NCI-H226 (cell line): ENCODE data around the gene PURB.
"Not testable (repeated sequence)": the region's sequence is repeated elsewhere in the genome, so short reads cannot be mapped to it uniquely, and the experiment has no call there.

Experiments used
- DNase-seq: peaks from one replicate; pipeline ENCODE4 v3.0.0-alpha.2; 2015

PURB gene

GRCh38 chr7:44885394-44886317 is at the start of gene PURB:
PURB (minus strand) TSS chr7:44885530; CDS start chr7:44885348, 182 bp downstream.
- DNase-seq, result peak; percentile 99

DNA sequence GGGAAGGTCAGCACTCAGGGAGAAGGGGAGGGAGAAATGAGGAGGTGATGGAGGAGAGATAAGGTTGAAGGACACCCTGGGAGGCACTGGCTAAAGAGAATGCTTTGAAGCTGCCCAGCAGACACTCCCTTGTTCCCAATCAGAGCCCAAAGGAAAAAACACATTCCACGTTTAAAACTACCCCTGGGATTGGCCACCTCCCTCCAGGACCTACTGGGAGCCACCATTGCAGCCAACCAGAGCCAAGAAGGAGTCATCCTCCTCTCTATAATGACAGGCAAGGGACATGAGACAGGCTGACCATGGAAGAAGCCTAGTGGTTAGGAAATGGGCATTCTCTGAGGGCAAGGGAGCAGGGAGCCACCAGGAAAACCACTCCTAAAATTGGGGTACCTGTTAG is 49.7 kb upstream of the PURB start:
- no peak for DNase-seq

- DNase-seq, result not testable (repeated sequence)
These were observed 49.2 kb upstream of the PURB start for GRCh38 chr7:44934510-44934909.

DNA sequence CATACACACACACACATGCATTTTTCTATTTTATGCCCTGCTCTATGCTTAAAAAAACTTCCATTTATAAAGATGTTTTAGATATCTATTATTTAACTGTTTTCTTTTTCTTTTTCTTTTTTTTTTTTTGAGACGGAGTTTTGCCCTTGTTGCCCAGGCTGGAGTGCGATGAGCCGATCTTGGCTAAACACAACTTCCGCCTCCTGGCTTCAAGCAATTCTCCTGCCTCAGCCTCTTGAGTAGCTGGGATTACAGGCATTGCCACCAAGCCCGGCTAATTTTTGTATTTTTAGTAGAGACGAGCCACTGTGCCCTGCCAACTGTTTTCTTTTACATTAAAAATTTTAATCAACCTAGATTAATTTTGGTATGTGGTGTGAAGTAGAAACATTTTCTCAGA is 45.6 kb upstream of the PURB start:
- no peak for DNase-seq

GRCh38 chr7:44922351-44922694 is 37.0 kb upstream of the PURB start:
- DNase-seq, result no peak

DNA sequence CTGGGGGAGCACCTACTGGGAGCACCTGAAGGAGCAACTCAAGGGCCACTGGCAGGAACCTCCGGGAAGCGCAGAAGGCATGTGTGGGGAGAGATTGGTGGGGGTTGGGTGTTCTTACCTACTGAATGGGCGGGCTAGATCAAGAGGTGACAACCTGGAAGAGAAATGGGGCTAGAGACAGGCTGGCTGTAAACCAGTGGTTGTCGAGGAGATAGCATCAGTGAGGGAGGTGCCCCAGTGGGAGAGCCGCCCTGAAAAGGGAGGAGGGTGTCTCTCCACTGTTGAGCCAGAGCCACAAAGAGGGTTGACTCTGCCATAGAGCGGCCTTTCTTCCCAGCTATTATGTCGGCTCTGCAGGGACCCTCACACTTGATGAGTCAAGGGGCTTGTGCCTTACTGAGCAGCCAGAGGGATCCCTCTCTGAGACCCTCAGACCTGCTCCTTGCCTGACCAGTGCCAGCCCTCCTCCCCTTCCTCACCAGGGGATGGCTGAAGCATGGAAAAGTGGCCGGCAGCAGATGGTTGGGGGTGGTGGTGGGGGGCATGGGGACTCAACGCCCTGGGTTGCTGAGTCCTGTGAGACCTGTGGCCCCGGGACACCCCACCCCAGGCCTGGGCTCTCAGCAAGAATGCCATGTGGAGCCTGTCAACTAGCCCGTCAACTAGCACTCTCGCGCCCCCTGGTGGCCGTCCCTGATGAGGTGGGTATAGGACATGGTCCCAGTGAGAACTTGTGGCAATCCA is 36.4 kb upstream of the PURB start:
- peak; percentile 54 for DNase-seq

GRCh38 chr7:44920119-44920518 is 34.8 kb upstream of the PURB start:
- no peak for DNase-seq

DNA sequence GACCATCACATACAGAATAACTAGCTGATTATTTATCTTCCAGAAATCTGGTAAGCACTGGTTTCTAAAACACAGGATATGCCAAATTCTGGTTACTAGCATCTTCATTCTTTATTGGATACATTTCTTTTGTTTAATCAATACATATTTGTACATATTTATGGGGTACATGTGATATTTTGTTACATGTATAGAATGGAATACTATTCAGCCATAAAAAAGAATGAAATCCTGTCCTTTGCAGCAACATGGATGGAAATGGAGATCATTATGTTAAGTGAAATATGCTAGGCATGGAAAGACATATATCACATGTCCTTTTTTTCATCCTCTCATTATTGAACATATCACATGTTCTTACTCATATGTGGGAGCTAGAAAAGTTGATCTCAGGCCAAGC is 32.7 kb upstream of the PURB start:
- DNase-seq, result no peak

- DNase-seq, result no peak
These were observed 32.1 kb upstream of the PURB start for GRCh38 chr7:44917465-44917864.

GRCh38 chr7:44914992-44915607 is 29.8 kb upstream of the PURB start:
- no peak for DNase-seq

GRCh38 chr7:44912775-44913347 is 27.5 kb upstream of the PURB start:
- DNase-seq, result peak; percentile 53

- DNase-seq, result no peak
These were observed 26.6 kb upstream of the PURB start for GRCh38 chr7:44911911-44912310.

GRCh38 chr7:44909596-44910389 is 24.5 kb upstream of the PURB start:
- no peak for DNase-seq

DNA sequence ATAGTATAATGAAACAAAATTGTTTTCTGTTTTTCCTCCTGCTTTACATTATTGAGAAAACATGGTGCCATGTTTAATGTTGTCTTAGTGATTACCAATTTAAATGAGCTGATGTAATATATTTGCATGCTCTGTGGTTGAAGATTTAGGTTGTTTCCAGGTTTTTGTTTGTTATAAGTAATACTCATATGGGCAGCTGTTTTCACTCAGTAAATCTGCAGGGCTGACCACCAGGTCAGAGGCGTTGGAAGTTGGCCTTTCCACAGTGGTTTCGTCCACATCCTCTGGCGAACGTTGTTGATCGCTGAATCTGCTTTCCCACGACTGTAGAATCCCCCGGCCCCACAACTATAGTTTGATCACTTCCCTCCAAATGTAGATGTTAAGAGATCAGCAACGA is 21.6 kb upstream of the PURB start:
- DNase-seq, result no peak

- DNase-seq, result no peak
These were observed 19.8 kb upstream of the PURB start for GRCh38 chr7:44905002-44905635.

DNA sequence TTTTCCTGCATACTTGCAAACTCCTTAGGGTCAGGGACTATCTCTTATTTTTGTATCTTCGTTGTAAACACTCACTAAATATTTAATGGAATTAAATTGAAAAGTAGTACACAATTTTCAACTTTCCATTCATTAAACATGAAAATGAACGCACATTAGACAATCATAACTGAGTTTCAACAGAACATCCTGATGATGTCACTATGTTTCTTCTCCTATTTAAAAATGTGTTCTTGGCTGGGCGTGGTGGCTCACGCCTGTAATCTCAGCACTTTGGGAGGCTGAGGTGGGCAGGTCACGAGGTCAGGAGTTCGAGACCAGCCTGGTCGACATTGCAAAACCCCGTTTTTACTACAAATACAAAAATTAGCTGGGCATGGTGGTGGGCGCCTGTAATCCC is 14.1 kb upstream of the PURB start:
- DNase-seq, result no peak

GRCh38 chr7:44898039-44898438 is 12.7 kb upstream of the PURB start:
- DNase-seq, result no peak

- DNase-seq, result no peak
These were observed 12.0 kb upstream of the PURB start for GRCh38 chr7:44897309-44897708.

- no peak for DNase-seq
These were observed 9.7 kb upstream of the PURB start for GRCh38 chr7:44894888-44895580.

GRCh38 chr7:44893710-44894234 is 8.4 kb upstream of the PURB start:
- DNase-seq, result no peak

- no peak for DNase-seq
These were observed 6.5 kb upstream of the PURB start for GRCh38 chr7:44891791-44892190.
